Activated CD8-positive, alpha-beta T cell treated with anti-CD3 and anti-CD28 coated beads for 36 hours (primary cell): ENCODE measurements around the gene EMC8. TPM values are rescaled to one million over a fixed set of nuclear protein-coding genes. Genes with fewer than 3 reads are reported as not detected.

ENCODE experiments used
- ATAC-seq: fragments of 200-7000 bp; cut with Tn5 transposase; one replicate; pipeline ENCODE4 v1.10.0; 2021; ENCODE audit warnings: mild to moderate bottlenecking, moderate library complexity
- CTCF ChIA-PET: fragments of 350-600 bp; sonication (Branson Sonifier 250); formaldehyde crosslinking; loops from one replicate; lab custom pipeline; 2021; ENCODE audit warnings: antibody characterized with exemption; lab: Charles Lee
- POLR2A ChIA-PET: fragments of 350-600 bp; sonication (Branson Sonifier 250); formaldehyde crosslinking; loops from one replicate; lab custom pipeline; 2021; ENCODE audit warnings: antibody characterized with exemption; lab: Charles Lee
- DNase-seq: peaks from one replicate; pipeline ENCODE4 v3.0.0-alpha.2; 2020
- H3K27ac Mint-ChIP-seq: one replicate; pipeline ENCODE4 v1.8.0; 2021; ENCODE audit warnings: mild to moderate bottlenecking, mixed read lengths
- H3K27me3 Mint-ChIP-seq: one replicate; pipeline ENCODE4 v1.8.0; 2021; ENCODE audit warnings: mixed read lengths
- H3K36me3 Mint-ChIP-seq: one replicate; pipeline ENCODE4 v1.8.0; 2021; ENCODE audit warnings: low read depth, mixed read lengths
- H3K4me1 Mint-ChIP-seq: one replicate; pipeline ENCODE4 v1.8.0; 2021; ENCODE audit warnings: low read depth, mixed read lengths
- H3K4me3 Mint-ChIP-seq: one replicate; pipeline ENCODE4 v1.8.0; 2021; ENCODE audit warnings: mild to moderate bottlenecking, moderate library complexity, mixed read lengths
- H3K9me3 Mint-ChIP-seq: one replicate; pipeline ENCODE4 v1.8.0; 2021; ENCODE audit warnings: mixed read lengths
- intact Hi-C: fragments of 100-400 bp; cut with micrococcal nuclease; formaldehyde crosslinking; loops from one replicate; pipeline ENCODE4 v1.10.0; 2022
- total RNA-seq, 2 experiments: library from RNA; stranded (reverse); gene quantifications; one replicate each; pipeline ENCODE4 v1.2.3, GENCODE V29; 2021
- TF ChIP-seq, protein P1 (sequence below): fragments of 200-600 bp; IDR thresholded peaks from one replicate; pipeline ENCODE4 v1.8.0; 2022; ENCODE audit warnings: antibody characterized with exemption, mild to moderate bottlenecking

The EMC8 gene
- total RNA-seq, 2 experiments from 2014 or later = 32.4 to 38.6 TPM

DNA sequence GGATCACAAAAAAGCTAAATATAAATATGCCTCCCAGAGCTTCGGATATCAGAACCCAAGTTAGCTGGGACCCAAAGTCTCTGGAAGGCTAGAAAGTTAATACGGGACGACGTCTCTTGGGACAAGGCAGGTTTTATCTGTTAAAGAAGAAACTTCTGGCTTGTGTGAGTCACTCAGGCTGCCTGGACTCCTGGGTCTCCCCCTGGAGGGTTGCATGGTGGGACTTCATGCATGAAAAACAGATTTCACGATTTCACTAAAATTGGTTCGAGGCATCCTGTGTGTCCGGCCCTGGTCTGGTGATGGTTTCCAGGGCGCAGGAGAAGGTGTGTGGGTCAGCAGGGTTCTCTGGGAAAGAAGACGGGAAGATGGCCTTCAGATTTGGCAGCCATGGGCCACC, 47.1 kb upstream of the EMC8 start:
- no peak for DNase-seq
- peaks cover 10% of the 10 kb centered on the region for H3K27me3 Mint-ChIP-seq
- H3K9me3 Mint-ChIP-seq = no peaks in the 10 kb centered on the region
- CTCF ChIA-PET = interaction anchor here (1.4 kb wide), 1 partner anchor 48 kb away, joined by 3 read pairs; no protein-coding TSS in a partner anchor
- ATAC-seq = no peak
- POLR2A ChIA-PET = no interaction called here
- no peaks in the 10 kb centered on the region for H3K36me3 Mint-ChIP-seq
- no peak overlapping the region for H3K4me3 Mint-ChIP-seq
- H3K4me1 Mint-ChIP-seq = peaks cover 6% of the 10 kb centered on the region
- TF ChIP-seq, protein P1, sequence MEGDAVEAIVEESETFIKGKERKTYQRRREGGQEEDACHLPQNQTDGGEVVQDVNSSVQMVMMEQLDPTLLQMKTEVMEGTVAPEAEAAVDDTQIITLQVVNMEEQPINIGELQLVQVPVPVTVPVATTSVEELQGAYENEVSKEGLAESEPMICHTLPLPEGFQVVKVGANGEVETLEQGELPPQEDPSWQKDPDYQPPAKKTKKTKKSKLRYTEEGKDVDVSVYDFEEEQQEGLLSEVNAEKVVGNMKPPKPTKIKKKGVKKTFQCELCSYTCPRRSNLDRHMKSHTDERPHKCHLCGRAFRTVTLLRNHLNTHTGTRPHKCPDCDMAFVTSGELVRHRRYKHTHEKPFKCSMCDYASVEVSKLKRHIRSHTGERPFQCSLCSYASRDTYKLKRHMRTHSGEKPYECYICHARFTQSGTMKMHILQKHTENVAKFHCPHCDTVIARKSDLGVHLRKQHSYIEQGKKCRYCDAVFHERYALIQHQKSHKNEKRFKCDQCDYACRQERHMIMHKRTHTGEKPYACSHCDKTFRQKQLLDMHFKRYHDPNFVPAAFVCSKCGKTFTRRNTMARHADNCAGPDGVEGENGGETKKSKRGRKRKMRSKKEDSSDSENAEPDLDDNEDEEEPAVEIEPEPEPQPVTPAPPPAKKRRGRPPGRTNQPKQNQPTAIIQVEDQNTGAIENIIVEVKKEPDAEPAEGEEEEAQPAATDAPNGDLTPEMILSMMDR = no peak
- no peak overlapping the region for H3K27ac Mint-ChIP-seq
- intact Hi-C loops = no loop called here

DNA sequence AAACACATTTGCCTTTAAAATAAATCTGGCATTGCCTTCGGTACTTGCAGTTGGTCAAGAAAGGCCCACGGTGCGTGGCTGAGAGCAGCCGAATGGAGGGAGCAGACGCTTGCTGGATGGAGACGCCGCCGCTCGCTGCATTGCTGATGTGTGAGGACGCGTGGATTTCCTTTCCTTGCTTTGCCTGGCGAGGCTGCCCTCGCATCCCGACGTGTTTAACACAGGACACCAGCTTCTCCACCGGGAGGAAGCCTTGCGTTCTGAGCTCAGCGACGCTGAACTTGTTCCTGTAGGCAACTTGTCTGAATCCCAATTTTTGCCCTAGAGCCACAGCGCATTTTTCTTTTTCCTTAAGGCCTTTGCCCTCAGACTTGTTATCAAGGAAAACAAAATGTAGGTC, 45.9 kb upstream of the EMC8 start:
- POLR2A ChIA-PET = interaction anchor here (1.1 kb wide), 1 partner anchor 69 kb away, joined by 3 read pairs; no protein-coding TSS in a partner anchor
- H3K27me3 Mint-ChIP-seq = peaks cover 12% of the 10 kb centered on the region

DNA sequence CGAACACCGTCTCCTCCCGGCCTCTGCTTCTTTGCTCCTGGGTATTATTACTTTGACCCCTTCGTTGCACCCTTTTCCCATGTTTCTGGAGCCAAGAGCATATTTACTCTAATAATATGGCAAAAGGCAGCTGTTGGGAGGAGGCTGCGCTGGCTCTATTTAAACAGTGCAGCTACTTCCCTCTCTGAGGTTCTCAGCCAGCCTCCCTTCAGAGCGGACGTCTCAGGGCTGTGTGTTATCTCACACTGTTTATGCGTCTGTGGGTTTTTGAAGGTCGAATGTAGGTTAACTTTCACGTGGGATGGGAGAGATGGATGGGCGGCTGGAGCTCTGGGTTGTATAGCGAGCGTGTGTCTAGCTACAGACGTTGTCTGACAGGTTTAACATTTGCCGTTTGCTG, 45.4 kb upstream of the EMC8 start:
- H3K36me3 Mint-ChIP-seq = no peaks in the 10 kb centered on the region
- peak; percentile 37 for ATAC-seq
- DNase-seq = no peak
- POLR2A ChIA-PET = interaction anchor here (1.1 kb wide), 1 partner anchor 69 kb away, joined by 3 read pairs; no protein-coding TSS in a partner anchor
- peaks cover 12% of the 10 kb centered on the region for H3K27me3 Mint-ChIP-seq
- CTCF ChIA-PET = interaction anchor here (1.0 kb wide), 1 partner anchor 24 kb away, joined by 3 read pairs; no protein-coding TSS in a partner anchor
- peaks cover 6% of the 10 kb centered on the region for H3K4me1 Mint-ChIP-seq
- TF ChIP-seq, protein P1 = no peak
- H3K27ac Mint-ChIP-seq = no peak overlapping the region
- intact Hi-C loops = no loop called here
- H3K9me3 Mint-ChIP-seq = no peaks in the 10 kb centered on the region
- no peak overlapping the region for H3K4me3 Mint-ChIP-seq

More for the DNA sequence above, 45.9 kb upstream of the EMC8 start:
- ATAC-seq (no peak), DNase-seq (no peak)
- H3K4me3 Mint-ChIP-seq = no peak overlapping the region
- TF ChIP-seq, protein P1 = no peak
- no peak overlapping the region for H3K27ac Mint-ChIP-seq
- CTCF ChIA-PET = interaction anchor here (1.0 kb wide), 1 partner anchor 24 kb away, joined by 3 read pairs; no protein-coding TSS in a partner anchor
- H3K4me1 Mint-ChIP-seq = peaks cover 6% of the 10 kb centered on the region
- intact Hi-C loops = no loop called here
- no peaks in the 10 kb centered on the region for H3K36me3 Mint-ChIP-seq
- H3K9me3 Mint-ChIP-seq = no peaks in the 10 kb centered on the region

DNA sequence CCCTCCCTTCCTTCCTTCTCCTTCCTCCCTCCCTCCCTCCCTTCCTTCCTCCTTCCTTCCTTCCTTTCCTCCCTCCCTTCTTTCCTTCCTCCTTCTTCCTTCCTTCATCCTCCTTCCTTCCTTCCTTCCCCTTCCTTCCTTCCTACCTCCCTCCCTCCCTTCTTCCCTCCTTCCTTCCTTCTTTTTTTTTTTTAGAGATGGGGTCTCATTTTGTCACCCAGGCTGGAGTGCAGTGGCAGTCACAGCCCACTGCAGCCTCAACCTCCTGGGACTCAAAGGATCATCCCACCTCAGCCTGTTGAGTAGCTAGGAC, 44.8 kb upstream of the EMC8 start:
- intact Hi-C loops = no loop called here
- ChIA-PET CTCF (no interaction called here), POLR2A (interaction anchor here (1.1 kb wide), 1 partner anchor 70 kb away, joined by 3 read pairs; no protein-coding TSS in a partner anchor)
- DNase-seq = no peak
- Mint-ChIP-seq H3K4me1 (peaks cover 6% of the 10 kb centered on the region), H3K9me3 (no peaks in the 10 kb centered on the region), H3K4me3 (no peak overlapping the region), H3K36me3 (no peaks in the 10 kb centered on the region), H3K27ac (no peak overlapping the region), H3K27me3 (peaks cover 12% of the 10 kb centered on the region)
- ATAC-seq = no peak
- TF ChIP-seq, protein P1 = no peak

DNA sequence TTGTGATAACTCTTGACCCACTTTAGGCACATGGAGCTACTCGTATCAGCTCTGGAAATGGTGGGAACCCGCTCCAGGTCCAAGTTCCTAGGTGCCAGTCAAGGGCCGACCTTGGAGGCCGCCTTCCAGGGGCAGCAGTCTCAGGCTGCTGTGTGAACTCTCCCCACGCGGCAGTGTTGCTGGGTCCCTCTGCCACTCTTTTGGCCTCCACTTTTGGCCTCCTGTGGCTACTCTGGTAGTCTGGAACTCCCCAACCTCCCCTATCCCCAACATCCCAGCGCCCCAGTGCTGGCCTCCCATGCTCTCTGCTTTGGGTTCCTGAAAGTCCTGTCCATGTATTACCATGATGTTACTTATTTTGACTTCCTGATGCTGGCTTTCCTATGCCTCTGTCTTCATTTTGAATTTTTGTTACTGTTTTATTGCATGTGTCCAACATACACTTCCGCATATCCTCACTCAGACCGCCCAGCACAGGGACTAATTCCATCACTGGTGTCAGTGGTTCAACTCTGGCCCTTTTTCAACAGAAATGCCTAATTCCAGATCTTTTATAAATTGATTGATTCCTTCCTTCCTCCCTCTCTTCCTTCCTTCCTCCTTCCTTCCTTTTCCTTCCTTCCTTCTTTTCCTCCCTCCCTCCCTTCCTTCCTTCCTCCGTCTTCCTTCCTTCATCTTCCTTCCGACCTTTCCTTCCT, 44.3 kb upstream of the EMC8 start:
- no peak overlapping the region for H3K4me3 Mint-ChIP-seq
- TF ChIP-seq, protein P1 = no peak
- peaks cover 6% of the 10 kb centered on the region for H3K4me1 Mint-ChIP-seq
- H3K36me3 Mint-ChIP-seq = no peaks in the 10 kb centered on the region
- ChIA-PET POLR2A (no interaction called here), CTCF (no interaction called here)
- no peaks in the 10 kb centered on the region for H3K9me3 Mint-ChIP-seq
- intact Hi-C loops = no loop called here
- no peak for ATAC-seq
- no peak overlapping the region for H3K27ac Mint-ChIP-seq
- H3K27me3 Mint-ChIP-seq = peaks cover 12% of the 10 kb centered on the region
- DNase-seq = no peak
